Ishikawa (cell line): ENCODE data around the gene MBL2.

ENCODE experiments used
- CREB1 ChIP-seq: IDR thresholded peaks from 2 replicates; pipeline ENCODE4 v1.6.1; 2012; ENCODE audit warnings: low read depth
- EGR1 ChIP-seq: IDR thresholded peaks from 2 replicates; pipeline ENCODE4 v1.6.1; 2012
- EP300 ChIP-seq: IDR thresholded peaks from 2 replicates; pipeline ENCODE4 v1.6.1; 2012; ENCODE audit warnings: borderline replicate concordance
- FOXM1 ChIP-seq: IDR thresholded peaks from 2 replicates; pipeline ENCODE4 v1.6.1; 2012; ENCODE audit warnings: low read depth, borderline replicate concordance
- RAD21 ChIP-seq: IDR thresholded peaks from 2 replicates; pipeline ENCODE4 v1.6.1; 2012; ENCODE audit warnings: low read depth
- YY1 ChIP-seq: IDR thresholded peaks from 2 replicates; pipeline ENCODE4 v1.6.1; 2012; ENCODE audit warnings: low read depth

- TF ChIP-seq RAD21 (no peak), EP300 (no peak), FOXM1 (no peak), YY1 (no peak), EGR1 (no peak), CREB1 (no peak)
Measured at GRCh38 chr10:52740155-52740549, 32.4 kb downstream of the MBL2 start.
